Calu3 (cell line): ENCODE data around the gene ARHGAP15. TPM values are rescaled to one million over a fixed set of nuclear protein-coding genes. Genes with fewer than 3 reads are reported as not detected.

Source experiments
- BruUV-seq: library from RNA; stranded (reverse); fragments of 400-500 nt; replicated peaks from 2 replicates; lab custom pipeline; 2021; lab: Mats Ljungman, UMichigan
- CTCF ChIA-PET: fragments of 300-600 bp; sonication (Branson Sonifier 250); formaldehyde crosslinking; loops from one replicate; lab custom pipeline; 2022; ENCODE audit warnings: antibody characterized with exemption; lab: Charles Lee
- DNase-seq: peaks from one replicate; pipeline ENCODE4 v3.0.0; 2022
- H3K27ac Mint-ChIP-seq: one replicate; pipeline ENCODE4 v1.8.0; 2022; ENCODE audit warnings: mixed read lengths; ENCODE audit not compliant: unreplicated experiment
- H3K27me3 Mint-ChIP-seq: one replicate; pipeline ENCODE4 v1.8.0; 2022; ENCODE audit warnings: mixed read lengths; ENCODE audit not compliant: unreplicated experiment
- H3K36me3 Mint-ChIP-seq: one replicate; pipeline ENCODE4 v1.8.0; 2022; ENCODE audit warnings: mild to moderate bottlenecking, moderate library complexity, mixed read lengths; ENCODE audit not compliant: insufficient read depth, unreplicated experiment
- H3K4me1 Mint-ChIP-seq: one replicate; pipeline ENCODE4 v1.8.0; 2022; ENCODE audit warnings: mild to moderate bottlenecking, low read depth, mixed read lengths; ENCODE audit not compliant: unreplicated experiment
- H3K4me3 Mint-ChIP-seq: one replicate; pipeline ENCODE4 v1.8.0; 2022; ENCODE audit warnings: mild to moderate bottlenecking, low read depth, moderate library complexity, mixed read lengths; ENCODE audit not compliant: unreplicated experiment
- H3K9me3 Mint-ChIP-seq: one replicate; pipeline ENCODE4 v1.8.0; 2022; ENCODE audit warnings: low read depth, mixed read lengths; ENCODE audit not compliant: unreplicated experiment
- intact Hi-C: fragments of 100-400 bp; cut with micrococcal nuclease; formaldehyde crosslinking; loops from one replicate; pipeline ENCODE4 v1.10.0; 2022; ENCODE audit not compliant: unreplicated experiment
- total RNA-seq: library from RNA; stranded (reverse); gene quantifications from 2 replicates; pipeline ENCODE4 v1.2.3, GENCODE V29; 2022
- TF ChIP-seq, protein P1 (sequence below): fragments of 200-600 bp; IDR thresholded peaks from one replicate; pipeline ENCODE4 v1.8.0; 2022; ENCODE audit warnings: antibody characterized with exemption; ENCODE audit not compliant: unreplicated experiment

ARHGAP15 gene
- total RNA-seq, 1 experiment from 2014 or later: not detected

GRCh38 chr2:143581134-143581533 is 451.9 kb downstream of the ARHGAP15 start:
- CTCF ChIA-PET: interaction anchor here (0.5 kb wide), 1 partner anchor 278 kb away, joined by 3 read pairs; no protein-coding TSS in a partner anchor
- TF ChIP-seq, protein P1, sequence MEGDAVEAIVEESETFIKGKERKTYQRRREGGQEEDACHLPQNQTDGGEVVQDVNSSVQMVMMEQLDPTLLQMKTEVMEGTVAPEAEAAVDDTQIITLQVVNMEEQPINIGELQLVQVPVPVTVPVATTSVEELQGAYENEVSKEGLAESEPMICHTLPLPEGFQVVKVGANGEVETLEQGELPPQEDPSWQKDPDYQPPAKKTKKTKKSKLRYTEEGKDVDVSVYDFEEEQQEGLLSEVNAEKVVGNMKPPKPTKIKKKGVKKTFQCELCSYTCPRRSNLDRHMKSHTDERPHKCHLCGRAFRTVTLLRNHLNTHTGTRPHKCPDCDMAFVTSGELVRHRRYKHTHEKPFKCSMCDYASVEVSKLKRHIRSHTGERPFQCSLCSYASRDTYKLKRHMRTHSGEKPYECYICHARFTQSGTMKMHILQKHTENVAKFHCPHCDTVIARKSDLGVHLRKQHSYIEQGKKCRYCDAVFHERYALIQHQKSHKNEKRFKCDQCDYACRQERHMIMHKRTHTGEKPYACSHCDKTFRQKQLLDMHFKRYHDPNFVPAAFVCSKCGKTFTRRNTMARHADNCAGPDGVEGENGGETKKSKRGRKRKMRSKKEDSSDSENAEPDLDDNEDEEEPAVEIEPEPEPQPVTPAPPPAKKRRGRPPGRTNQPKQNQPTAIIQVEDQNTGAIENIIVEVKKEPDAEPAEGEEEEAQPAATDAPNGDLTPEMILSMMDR: no peak
- H3K27me3 Mint-ChIP-seq: no peaks in the 10 kb centered on the region
- H3K9me3 Mint-ChIP-seq: no peaks in the 10 kb centered on the region
- no peaks in the 10 kb centered on the region for H3K36me3 Mint-ChIP-seq
- H3K4me1 Mint-ChIP-seq: peaks cover 18% of the 10 kb centered on the region
- no peak for DNase-seq
- no TSS peak for BruUV-seq
- no peak overlapping the region for H3K4me3 Mint-ChIP-seq
- intact Hi-C loops: no loop called here
- no peak overlapping the region for H3K27ac Mint-ChIP-seq

- no peak for DNase-seq
- Mint-ChIP-seq H3K9me3 (peaks cover 6% of the 10 kb centered on the region), H3K36me3 (no peaks in the 10 kb centered on the region), H3K27me3 (no peaks in the 10 kb centered on the region), H3K27ac (no peak overlapping the region), H3K4me1 (peaks cover 18% of the 10 kb centered on the region), H3K4me3 (no peak overlapping the region)
- intact Hi-C loops: loop anchor here (2.0 kb wide), 1 partner anchor 937 kb away; no protein-coding TSS in a partner anchor
- CTCF ChIA-PET: no interaction called here
- TF ChIP-seq, protein P1: no peak
- BruUV-seq: no TSS peak
Measured at GRCh38 chr2:143582046-143582747, 453.0 kb downstream of the ARHGAP15 start.

GRCh38 chr2:143584936-143585335 is 455.7 kb downstream of the ARHGAP15 start:
- Mint-ChIP-seq H3K27ac (no peak overlapping the region), H3K4me1 (peaks cover 18% of the 10 kb centered on the region), H3K9me3 (peaks cover 7% of the 10 kb centered on the region), H3K4me3 (no peak overlapping the region), H3K36me3 (no peaks in the 10 kb centered on the region), H3K27me3 (no peaks in the 10 kb centered on the region)
- CTCF ChIA-PET: no interaction called here
- BruUV-seq: no TSS peak
- no peak for DNase-seq
- TF ChIP-seq, protein P1: no peak
- intact Hi-C loops: no loop called here

- Mint-ChIP-seq H3K36me3 (no peaks in the 10 kb centered on the region), H3K4me3 (no peak overlapping the region), H3K27me3 (no peaks in the 10 kb centered on the region), H3K9me3 (peaks cover 7% of the 10 kb centered on the region), H3K27ac (no peak overlapping the region), H3K4me1 (peaks cover 13% of the 10 kb centered on the region)
- BruUV-seq: no TSS peak
- CTCF ChIA-PET: no interaction called here
- intact Hi-C loops: no loop called here
- TF ChIP-seq, protein P1: no peak
- no peak for DNase-seq
Measured at GRCh38 chr2:143586119-143586518, 456.9 kb downstream of the ARHGAP15 start.
